ENCODE results near the gene NBL1.

GRCh38 chr1:19635646-19636045, 8.5 kb upstream of the NBL1 start:
- TF ChIP-seq, protein P1, sequence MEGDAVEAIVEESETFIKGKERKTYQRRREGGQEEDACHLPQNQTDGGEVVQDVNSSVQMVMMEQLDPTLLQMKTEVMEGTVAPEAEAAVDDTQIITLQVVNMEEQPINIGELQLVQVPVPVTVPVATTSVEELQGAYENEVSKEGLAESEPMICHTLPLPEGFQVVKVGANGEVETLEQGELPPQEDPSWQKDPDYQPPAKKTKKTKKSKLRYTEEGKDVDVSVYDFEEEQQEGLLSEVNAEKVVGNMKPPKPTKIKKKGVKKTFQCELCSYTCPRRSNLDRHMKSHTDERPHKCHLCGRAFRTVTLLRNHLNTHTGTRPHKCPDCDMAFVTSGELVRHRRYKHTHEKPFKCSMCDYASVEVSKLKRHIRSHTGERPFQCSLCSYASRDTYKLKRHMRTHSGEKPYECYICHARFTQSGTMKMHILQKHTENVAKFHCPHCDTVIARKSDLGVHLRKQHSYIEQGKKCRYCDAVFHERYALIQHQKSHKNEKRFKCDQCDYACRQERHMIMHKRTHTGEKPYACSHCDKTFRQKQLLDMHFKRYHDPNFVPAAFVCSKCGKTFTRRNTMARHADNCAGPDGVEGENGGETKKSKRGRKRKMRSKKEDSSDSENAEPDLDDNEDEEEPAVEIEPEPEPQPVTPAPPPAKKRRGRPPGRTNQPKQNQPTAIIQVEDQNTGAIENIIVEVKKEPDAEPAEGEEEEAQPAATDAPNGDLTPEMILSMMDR (IDR thresholded peaks at IDR 0.05; ENCODE audit: low read depth, low read length, poor library complexity, severe bottlenecking): no peak
- TF ChIP-seq EZH2phosphoT487 (IDR thresholded peaks at IDR 0.05; ENCODE audit: borderline replicate concordance, low read length): no peak

Data from DOHH2 (cell line).